ENCODE results near the gene ENTPD7.

The ENTPD7 gene

GRCh38 chr10:99667108-99667751 lies 7.9 kb downstream of the ENTPD7 start:
- Histone ChIP-seq H3K79me1 (replicated peaks; ENCODE audit: low read length, poor library complexity, severe bottlenecking) (peaks cover 12% of the 10 kb centered on the region), H3K4me1 (ENCODE audit: control insufficient read depth, insufficient read depth, low read depth, low read length) (peaks cover 6% of the 10 kb centered on the region), H4K8ac (ENCODE audit: low read length) (no peak overlapping the region), H3K4ac (ENCODE audit: low read depth in 1 of 2, low read length in 2 of 2) (no peak overlapping the region), H3K14ac (ENCODE audit: low read length in 2 of 2) (no peak overlapping the region), H2BK5ac (ENCODE audit: low read depth, low read length, poor library complexity, severe bottlenecking) (no peak overlapping the region), H3K9ac (ENCODE audit: low read length) (no peak overlapping the region), H3K27me3 (ENCODE audit: control insufficient read depth in 1 of 2, insufficient read depth in 1 of 2, low read length in 2 of 2) (no peaks in the 10 kb centered on the region), H2AK5ac (ENCODE audit: low read length, severe bottlenecking) (no peak overlapping the region), H3K4me3 (ENCODE audit: insufficient read depth in 1 of 2, low read depth in 1 of 2, low read length in 2 of 2) (no peak overlapping the region), H4K91ac (ENCODE audit: low read length) (no peak overlapping the region), H2BK12ac (ENCODE audit: low read length in 2 of 2) (no peak overlapping the region), H3K23ac (ENCODE audit: low read length in 2 of 2) (no peak overlapping the region), H3K18ac (ENCODE audit: low read depth in 1 of 2, low read length in 2 of 2) (no peak overlapping the region), H2BK120ac (ENCODE audit: low read depth, low read length) (no peak overlapping the region), H3K9me3 (ENCODE audit: control insufficient read depth, low read length) (no peaks in the 10 kb centered on the region), H3K36me3 (ENCODE audit: control insufficient read depth in 1 of 2, insufficient read depth in 2 of 2, low read depth in 1 of 2, low read length in 2 of 2) (peaks cover 18 to 66% of the 10 kb centered on the region in 2 experiments), H3K4me2 (ENCODE audit: low read length, poor library complexity, severe bottlenecking) (no peak overlapping the region), H2BK15ac (ENCODE audit: low read depth, poor library complexity, severe bottlenecking) (no peak overlapping the region), H3K27ac (ENCODE audit: low read length, poor library complexity, severe bottlenecking) (peak overlapping the region; percentile 74), H2AFZ (ENCODE audit: low read depth, low read length) (no peak overlapping the region)
- peak; percentile 89 for DNase-seq
- 16% methylated on average over 4 of the region's 4 CpGs for WGBS

GRCh38 chr10:99671386-99671785 lies 12.1 kb downstream of the ENTPD7 start:
- no peaks in the 10 kb centered on the region for H3K4me1 ChIP-seq (ENCODE audit: control insufficient read depth, insufficient read depth, low read depth, low read length)
- no peak overlapping the region for H3K18ac ChIP-seq (ENCODE audit: low read depth in 1 of 2, low read length in 2 of 2)
- H3K4me2 ChIP-seq (ENCODE audit: low read length, poor library complexity, severe bottlenecking): no peak overlapping the region
- no peak overlapping the region for H3K4ac ChIP-seq (ENCODE audit: low read depth in 1 of 2, low read length in 2 of 2)
- no peak for DNase-seq
- no peak overlapping the region for H4K91ac ChIP-seq (ENCODE audit: low read length)
- H3K9ac ChIP-seq (ENCODE audit: low read length): no peak overlapping the region
- no peak overlapping the region for H2BK5ac ChIP-seq (ENCODE audit: low read depth, low read length, poor library complexity, severe bottlenecking)
- no peak overlapping the region for H3K14ac ChIP-seq (ENCODE audit: low read length in 2 of 2)
- H4K8ac ChIP-seq (ENCODE audit: low read length): no peak overlapping the region
- H2AFZ ChIP-seq (ENCODE audit: low read depth, low read length): no peak overlapping the region
- no peaks in the 10 kb centered on the region for H3K9me3 ChIP-seq (ENCODE audit: control insufficient read depth, low read length)
- no peak overlapping the region for H2AK5ac ChIP-seq (ENCODE audit: low read length, severe bottlenecking)
- peaks cover 8 to 54% of the 10 kb centered on the region in 2 experiments for H3K36me3 ChIP-seq (ENCODE audit: control insufficient read depth in 1 of 2, insufficient read depth in 2 of 2, low read depth in 1 of 2, low read length in 2 of 2)
- WGBS: 100% methylated on average over 2 of the region's 2 CpGs
- H3K4me3 ChIP-seq (ENCODE audit: insufficient read depth in 1 of 2, low read depth in 1 of 2, low read length in 2 of 2): no peak overlapping the region
- no peak overlapping the region for H3K27ac ChIP-seq (ENCODE audit: low read length, poor library complexity, severe bottlenecking)
- peaks cover 11% of the 10 kb centered on the region for H3K79me1 ChIP-seq (replicated peaks; ENCODE audit: low read length, poor library complexity, severe bottlenecking)
- H2BK15ac ChIP-seq (ENCODE audit: low read depth, poor library complexity, severe bottlenecking): no peak overlapping the region
- H2BK120ac ChIP-seq (ENCODE audit: low read depth, low read length): no peak overlapping the region
- no peaks in the 10 kb centered on the region for H3K27me3 ChIP-seq (ENCODE audit: control insufficient read depth in 1 of 2, insufficient read depth in 1 of 2, low read length in 2 of 2)
- H3K23ac ChIP-seq (ENCODE audit: low read length in 2 of 2): no peak overlapping the region
- H2BK12ac ChIP-seq (ENCODE audit: low read length in 2 of 2): no peak overlapping the region

- Histone ChIP-seq H3K79me1 (replicated peaks; ENCODE audit: low read length, poor library complexity, severe bottlenecking) (peaks cover 13% of the 10 kb centered on the region), H3K4me3 (ENCODE audit: insufficient read depth in 1 of 2, low read depth in 1 of 2, low read length in 2 of 2) (no peak overlapping the region)
- 90% methylated on average over 1 of the region's 2 CpGs for WGBS
Observed at GRCh38 chr10:99672884-99673283, 13.6 kb downstream of the ENTPD7 start.

GRCh38 chr10:99673492-99673891 lies 14.2 kb downstream of the ENTPD7 start:
- H3K23ac ChIP-seq (ENCODE audit: low read length in 2 of 2): no peak overlapping the region
- H2AFZ ChIP-seq (ENCODE audit: low read depth, low read length): no peak overlapping the region
- no peaks in the 10 kb centered on the region for H3K4me1 ChIP-seq (ENCODE audit: control insufficient read depth, insufficient read depth, low read depth, low read length)
- no peak overlapping the region for H3K14ac ChIP-seq (ENCODE audit: low read length in 2 of 2)
- H3K9me3 ChIP-seq (ENCODE audit: control insufficient read depth, low read length): no peaks in the 10 kb centered on the region
- H3K4me2 ChIP-seq (ENCODE audit: low read length, poor library complexity, severe bottlenecking): no peak overlapping the region
- no peak overlapping the region for H2BK15ac ChIP-seq (ENCODE audit: low read depth, poor library complexity, severe bottlenecking)
- H3K4ac ChIP-seq (ENCODE audit: low read depth in 1 of 2, low read length in 2 of 2): no peak overlapping the region
- no peaks in the 10 kb centered on the region for H3K27me3 ChIP-seq (ENCODE audit: control insufficient read depth in 1 of 2, insufficient read depth in 1 of 2, low read length in 2 of 2)
- H2AK5ac ChIP-seq (ENCODE audit: low read length, severe bottlenecking): no peak overlapping the region
- peaks cover 13% of the 10 kb centered on the region for H3K79me1 ChIP-seq (replicated peaks; ENCODE audit: low read length, poor library complexity, severe bottlenecking)
- H3K36me3 ChIP-seq (ENCODE audit: control insufficient read depth in 1 of 2, insufficient read depth in 2 of 2, low read depth in 1 of 2, low read length in 2 of 2): peaks cover 8 to 45% of the 10 kb centered on the region in 2 experiments
- H4K91ac ChIP-seq (ENCODE audit: low read length): no peak overlapping the region
- no peak for DNase-seq
- no peak overlapping the region for H3K9ac ChIP-seq (ENCODE audit: low read length)
- no peak overlapping the region for H3K4me3 ChIP-seq (ENCODE audit: insufficient read depth in 1 of 2, low read depth in 1 of 2, low read length in 2 of 2)
- H2BK5ac ChIP-seq (ENCODE audit: low read depth, low read length, poor library complexity, severe bottlenecking): no peak overlapping the region
- WGBS: 50% methylated on average over 2 of the region's 2 CpGs
- H2BK12ac ChIP-seq (ENCODE audit: low read length in 2 of 2): no peak overlapping the region
- H4K8ac ChIP-seq (ENCODE audit: low read length): no peak overlapping the region
- H3K18ac ChIP-seq (ENCODE audit: low read depth in 1 of 2, low read length in 2 of 2): no peak overlapping the region
- H2BK120ac ChIP-seq (ENCODE audit: low read depth, low read length): no peak overlapping the region
- H3K27ac ChIP-seq (ENCODE audit: low read length, poor library complexity, severe bottlenecking): no peak overlapping the region

More at GRCh38 chr10:99672884-99673283, 13.6 kb downstream of the ENTPD7 start:
- Histone ChIP-seq H2BK5ac (ENCODE audit: low read depth, low read length, poor library complexity, severe bottlenecking) (no peak overlapping the region), H4K8ac (ENCODE audit: low read length) (no peak overlapping the region), H3K9ac (ENCODE audit: low read length) (no peak overlapping the region), H2BK12ac (ENCODE audit: low read length in 2 of 2) (no peak overlapping the region), H3K4me2 (ENCODE audit: low read length, poor library complexity, severe bottlenecking) (no peak overlapping the region), H3K36me3 (ENCODE audit: control insufficient read depth in 1 of 2, insufficient read depth in 2 of 2, low read depth in 1 of 2, low read length in 2 of 2) (peaks cover 8 to 50% of the 10 kb centered on the region in 2 experiments), H3K23ac (ENCODE audit: low read length in 2 of 2) (no peak overlapping the region), H2AK5ac (ENCODE audit: low read length, severe bottlenecking) (no peak overlapping the region), H4K91ac (ENCODE audit: low read length) (no peak overlapping the region), H3K27ac (ENCODE audit: low read length, poor library complexity, severe bottlenecking) (no peak overlapping the region), H3K9me3 (ENCODE audit: control insufficient read depth, low read length) (no peaks in the 10 kb centered on the region), H3K18ac (ENCODE audit: low read depth in 1 of 2, low read length in 2 of 2) (no peak overlapping the region), H2BK120ac (ENCODE audit: low read depth, low read length) (no peak overlapping the region), H3K4ac (ENCODE audit: low read depth in 1 of 2, low read length in 2 of 2) (no peak overlapping the region), H3K14ac (ENCODE audit: low read length in 2 of 2) (no peak overlapping the region), H2AFZ (ENCODE audit: low read depth, low read length) (no peak overlapping the region), H3K27me3 (ENCODE audit: control insufficient read depth in 1 of 2, insufficient read depth in 1 of 2, low read length in 2 of 2) (no peaks in the 10 kb centered on the region), H3K4me1 (ENCODE audit: control insufficient read depth, insufficient read depth, low read depth, low read length) (no peaks in the 10 kb centered on the region), H2BK15ac (ENCODE audit: low read depth, poor library complexity, severe bottlenecking) (no peak overlapping the region)
- DNase-seq: no peak

Measured in mesenchymal stem cell (in vitro differentiated cells and primary cell).